GM12878 (cell line): ENCODE measurements around the gene FARSB. TPM values are rescaled to one million over a fixed set of nuclear protein-coding genes. Genes with fewer than 3 reads are reported as not detected.

Experiments
- ATAC-seq: fragments of 200-7000 bp; cut with Tn5 transposase; 3 replicates; pipeline ENCODE4 v1.9.1; 2020; ENCODE audit warnings: mild to moderate bottlenecking, moderate library complexity
- BruUV-seq: library from RNA; stranded (reverse); fragments of 400-500 nt; replicated peaks from 2 replicates; lab custom pipeline; 2021; lab: Mats Ljungman, UMichigan
- CTCF ChIA-PET: fragments of 300-600 bp; sonication (Branson Sonifier 250); formaldehyde crosslinking; extraction: SDS; loops from one replicate; lab custom pipeline; 2021; ENCODE audit warnings: inconsistent platforms; lab: Yijun Ruan, JAX
- POLR2A ChIA-PET: fragments of 350-600 bp; formaldehyde crosslinking; extraction: SDS; loops from one replicate; lab custom pipeline; 2021; ENCODE audit warnings: inconsistent platforms; lab: Charles Lee
- RAD21 ChIA-PET: fragments of 300-600 bp; sonication (Branson Sonifier 250); formaldehyde crosslinking; loops from one replicate; lab custom pipeline; 2023; ENCODE audit warnings: antibody characterized with exemption; ENCODE audit not compliant: unreplicated experiment; lab: Charles Lee
- SMC1A ChIA-PET: fragments of 300-600 bp; sonication (Branson Sonifier 250); formaldehyde crosslinking; loops from one replicate; lab custom pipeline; 2023; ENCODE audit not compliant: unreplicated experiment, uncharacterized antibody; lab: Charles Lee
- DNase-seq: peaks from one replicate; pipeline ENCODE4 v3.0.0-alpha.2; 2011; ENCODE audit warnings: low read depth, low spot score
- FAIRE-seq: peaks from 3 replicates; lab custom pipeline; 2011; peaks lifted over from hg19 to GRCh38; lab: Jason Lieb, UNC
- H2AFZ ChIP-seq: 2 replicates; pipeline ENCODE4 v1.6.0; 2011; ENCODE audit warnings: low read depth, low read length, control low read depth; ENCODE audit not compliant: control insufficient read depth
- H3K27ac ChIP-seq: 2 replicates; pipeline ENCODE4 v1.5.1; 2011; ENCODE audit warnings: control low read depth; ENCODE audit not compliant: control insufficient read depth, insufficient read depth
- H3K27me3 ChIP-seq, 2 experiments: replicated peaks in 1 of 2; 2 replicates each; pipeline versions ENCODE4 v1.6.0 to v1.6.1; 2011; ENCODE audit warnings: low read length in 1 of 2; ENCODE audit not compliant: control insufficient read depth in 2 of 2, insufficient read depth in 2 of 2
- H3K36me3 ChIP-seq, 2 experiments: 2 replicates each; pipeline ENCODE4 v1.5.1; 2011; ENCODE audit warnings: low read length in 1 of 2; ENCODE audit not compliant: control insufficient read depth in 2 of 2, insufficient read depth in 2 of 2
- H3K4me1 ChIP-seq: 2 replicates; pipeline ENCODE4 v1.6.1; 2011; ENCODE audit warnings: mild to moderate bottlenecking, low read length, moderate library complexity, mixed read lengths; ENCODE audit not compliant: control insufficient read depth, insufficient read depth
- H3K4me2 ChIP-seq: 2 replicates; pipeline ENCODE4 v1.6.0; 2011; ENCODE audit warnings: control low read depth; ENCODE audit not compliant: control insufficient read depth, insufficient read depth
- H3K4me3 ChIP-seq: fragments of 200-600 bp; sonication (generic); 2 replicates; pipeline ENCODE4 v1.5.1; 2016
- H3K79me2 ChIP-seq: 2 replicates; pipeline ENCODE4 v1.6.0; 2011; ENCODE audit warnings: low read length; ENCODE audit not compliant: control insufficient read depth, insufficient read depth
- H3K9ac ChIP-seq: 2 replicates; pipeline ENCODE4 v1.8.0; 2011; ENCODE audit warnings: low read length, control low read depth, mixed read lengths; ENCODE audit not compliant: control insufficient read depth, insufficient read depth
- H3K9me3 ChIP-seq: replicated peaks from 3 replicates; pipeline ENCODE4 v1.5.1; 2011; ENCODE audit warnings: mild to moderate bottlenecking, low read length; ENCODE audit not compliant: control insufficient read depth, insufficient read depth
- H4K20me1 ChIP-seq: 2 replicates; pipeline ENCODE4 v1.6.0; 2011; ENCODE audit not compliant: control insufficient read depth, insufficient read depth
- ATF7 ChIP-seq: fragments of 450-650 bp; IDR thresholded peaks from 2 replicates; pipeline ENCODE4 v1.6.1; 2016; ENCODE audit warnings: low read depth, mild to moderate bottlenecking
- CREM ChIP-seq: IDR thresholded peaks from 2 replicates; pipeline ENCODE4 v1.6.1; 2014; ENCODE audit warnings: antibody characterized with exemption, low read depth
- EZH2 ChIP-seq: IDR thresholded peaks from 2 replicates; pipeline ENCODE4 v1.6.1; 2012; ENCODE audit warnings: low read depth, mild to moderate bottlenecking, control low read depth, inconsistent platforms, low read length, borderline replicate concordance; ENCODE audit not compliant: control insufficient read depth
- NFXL1 ChIP-seq: fragments of 450-650 bp; IDR thresholded peaks from 2 replicates; pipeline ENCODE4 v1.6.1; 2017; ENCODE audit warnings: antibody characterized with exemption, mild to moderate bottlenecking, borderline replicate concordance
- NKRF ChIP-seq: fragments of 450-650 bp; conservative IDR thresholded peaks from 2 replicates; pipeline ENCODE4 v1.6.1; 2017; ENCODE audit warnings: mild to moderate bottlenecking, moderate library complexity
- PKNOX1 ChIP-seq: fragments of 450-650 bp; IDR thresholded peaks from 2 replicates; pipeline ENCODE4 v1.6.1; 2016; ENCODE audit warnings: mild to moderate bottlenecking
- ZBTB11 ChIP-seq: fragments of 450-650 bp; formaldehyde crosslinking; IDR thresholded peaks from 2 replicates; pipeline ENCODE4 v1.5.0; 2022; ENCODE audit warnings: mild to moderate bottlenecking, missing genetic modification characterization
- WGBS: methylation state at CpG from one replicate; pipeline ENCODE4 v1.1.6; 2016; ENCODE audit warnings: low lambda C conversion rate; ENCODE audit not compliant: insufficient replicate concordance, insufficient coverage; ENCODE audit errors: missing lambda C conversion rate; 5-methylcytosine and 5-hydroxymethylcytosine counted together
- in situ Hi-C: fragments of 300-500 bp; cut with MboI; formaldehyde crosslinking; loops from 9 replicates; pipeline ENCODE4 v1.14.3; 2018; ENCODE audit warnings: mixed read lengths
- intact Hi-C: fragments of 100-400 bp; cut with micrococcal nuclease; formaldehyde crosslinking; loops from one replicate; pipeline ENCODE4 v1.14.2; 2022; ENCODE audit not compliant: unreplicated experiment
- polyA plus RNA-seq, 11 experiments: library from polyadenylated mRNA; depleted of rRNA in 4 of 11; unstranded in 6 of 11; stranded (reverse) in 5 of 11; fragments of >200 nt; fragmentation: Nextera tagmentation in 4 of 11; fragmentation: Illumina TruSeq in 1 of 11; extraction: Ambion mirVana in 4 of 11; extraction: Trizol in 1 of 11; gene quantifications; 1 replicate in 1 of 11; 2 replicates in 10 of 11; pipeline versions ENCODE4 v1.2.1 to v1.2.3, GENCODE V29; 2011 to 2016; ENCODE audit warnings: inconsistent platforms in 2 of 11, missing spikeins in 2 of 11, low read depth in 1 of 11
- total RNA-seq, 4 experiments: library from RNA; depleted of rRNA in 3 of 4; stranded (reverse); fragments of >200 nt in 3 of 4; fragmentation: Illumina TruSeq in 1 of 4; extraction: Trizol in 1 of 4; gene quantifications; 2 replicates each; pipeline versions ENCODE4 v1.2.1 to v1.2.3, GENCODE V29; 2013 to 2021

FARSB gene
- total and polyA plus RNA-seq, 10 of the 15 experiments (the other 5 are each of a cell fraction or from before 2014, with no cell fraction given): 32.4 to 127 (median 73.8) TPM

GRCh38 chr2:222686086-222686750 lies 30.3 kb upstream of the FARSB start (continued):
- no peak for TF ChIP-seq EZH2
- TF ChIP-seq PKNOX1: no peak

GRCh38 chr2:222683805-222684204 lies 27.9 kb upstream of the FARSB start:
- H3K4me3 ChIP-seq: no peak overlapping the region
- TF ChIP-seq ZBTB11 (CRISPR knock-in tag): no peak
- TF ChIP-seq ATF7: no peak
- no peak for TF ChIP-seq CREM
- TF ChIP-seq NKRF: no peak
- TF ChIP-seq NFXL1: no peak
- no peaks in the 10 kb centered on the region for H4K20me1 ChIP-seq
- DNase-seq: no peak
- H3K9ac ChIP-seq: no peak overlapping the region
- ATAC-seq: no peak
- no peaks in the 10 kb centered on the region for H3K9me3 ChIP-seq
- ChIA-PET CTCF (interaction anchor here (1.1 kb wide), 1 partner anchor 11 kb away, joined by 3 read pairs; no protein-coding TSS in a partner anchor), POLR2A (no interaction called here), RAD21 (interaction anchor here (2.0 kb wide), 1 partner anchor 366 kb away, joined by 5 read pairs; no protein-coding TSS in a partner anchor), SMC1A (no interaction called here)
- H3K79me2 ChIP-seq: no peaks in the 10 kb centered on the region
- no peaks in the 10 kb centered on the region for H3K36me3 ChIP-seq
- H3K27me3 ChIP-seq: no peaks in the 10 kb centered on the region
- in situ Hi-C loops: no loop called here
- FAIRE-seq: no peak
- H3K27ac ChIP-seq: no peak overlapping the region
- no peaks in the 10 kb centered on the region for H3K4me1 ChIP-seq
- H3K4me2 ChIP-seq: no peak overlapping the region
- intact Hi-C loops: no loop called here
- 43% methylated on average over 3 of the region's 3 CpGs for WGBS
- no TSS peak for BruUV-seq
- H2AFZ ChIP-seq: no peak overlapping the region
